HUES6 (cell line): ENCODE results near the gene ADAMTS2.
A peak's percentile ranks its signal among the peaks of the same experiment; 100 is the strongest.

Experiments
- H3K27ac ChIP-seq: 2 replicates; pipeline ENCODE4 v1.7.0; 2013; ENCODE audit warnings: low read depth, mild to moderate bottlenecking, low read length, inconsistent platforms
- H3K27me3 ChIP-seq: 2 replicates; pipeline ENCODE4 v1.6.1; 2013; ENCODE audit warnings: low read length; ENCODE audit not compliant: control insufficient read depth, insufficient read depth
- H3K36me3 ChIP-seq: 2 replicates; pipeline ENCODE4 v1.6.1; 2013; ENCODE audit warnings: low read length; ENCODE audit not compliant: control insufficient read depth, insufficient read depth
- H3K4me1 ChIP-seq: 2 replicates; pipeline ENCODE4 v1.6.1; 2013; ENCODE audit warnings: low read length; ENCODE audit not compliant: control insufficient read depth, insufficient read depth
- H3K4me3 ChIP-seq: 2 replicates; pipeline ENCODE4 v1.5.1; 2013; ENCODE audit warnings: low read depth, low read length
- H3K9ac ChIP-seq: one replicate; pipeline ENCODE4 v1.6.1; 2013; ENCODE audit warnings: mild to moderate bottlenecking, low read length
- H3K9me3 ChIP-seq: 2 replicates; pipeline ENCODE4 v1.6.1; 2013; ENCODE audit warnings: low read depth, low read length; ENCODE audit not compliant: control insufficient read depth, insufficient read depth

The ADAMTS2 gene

GRCh38 chr5:179168664-179169063 lies 176.6 kb downstream of the ADAMTS2 start:
- H3K4me3 ChIP-seq: no peak overlapping the region
- no peaks in the 10 kb centered on the region for H3K4me1 ChIP-seq
- no peaks in the 10 kb centered on the region; the same call in 1 of the 2 replicates for H3K27me3 ChIP-seq
- H3K9ac ChIP-seq: no peak overlapping the region
- no peak overlapping the region for H3K27ac ChIP-seq
- no peaks in the 10 kb centered on the region for H3K36me3 ChIP-seq
- peaks cover 16% of the 10 kb centered on the region for H3K9me3 ChIP-seq

- no peaks in the 10 kb centered on the region; the same call in 1 of the 2 replicates for H3K27me3 ChIP-seq
- peaks cover 16% of the 10 kb centered on the region for H3K9me3 ChIP-seq
- H3K9ac ChIP-seq: no peak overlapping the region
- no peak overlapping the region for H3K27ac ChIP-seq
- H3K4me3 ChIP-seq: no peak overlapping the region
- no peaks in the 10 kb centered on the region for H3K4me1 ChIP-seq
- no peaks in the 10 kb centered on the region for H3K36me3 ChIP-seq
Measured at GRCh38 chr5:179167871-179168451, 177.3 kb downstream of the ADAMTS2 start.

GRCh38 chr5:179166886-179167841 lies 178.1 kb downstream of the ADAMTS2 start:
- Histone ChIP-seq H3K4me1 (no peaks in the 10 kb centered on the region), H3K27ac (no peak overlapping the region), H3K9me3 (peaks cover 18% of the 10 kb centered on the region), H3K4me3 (peak overlapping the region; percentile 54), H3K27me3 (no peaks in the 10 kb centered on the region; the same call in 1 of the 2 replicates), H3K9ac (no peak overlapping the region), H3K36me3 (no peaks in the 10 kb centered on the region)

GRCh38 chr5:179166171-179166885 lies 178.9 kb downstream of the ADAMTS2 start:
- no peaks in the 10 kb centered on the region; the same call in 1 of the 2 replicates for H3K27me3 ChIP-seq
- H3K9me3 ChIP-seq: peaks cover 23% of the 10 kb centered on the region
- H3K4me3 ChIP-seq: no peak overlapping the region; the same call in 1 of the 2 replicates
- H3K9ac ChIP-seq: no peak overlapping the region
- H3K27ac ChIP-seq: no peak overlapping the region
- H3K36me3 ChIP-seq: no peaks in the 10 kb centered on the region
- no peaks in the 10 kb centered on the region for H3K4me1 ChIP-seq

- Histone ChIP-seq H3K36me3 (no peaks in the 10 kb centered on the region), H3K4me3 (no peak overlapping the region), H3K4me1 (no peaks in the 10 kb centered on the region), H3K27me3 (no peaks in the 10 kb centered on the region; the same call in 1 of the 2 replicates), H3K27ac (no peak overlapping the region), H3K9ac (no peak overlapping the region), H3K9me3 (peaks cover 26% of the 10 kb centered on the region)
Measured at GRCh38 chr5:179165421-179166170, 179.7 kb downstream of the ADAMTS2 start.

DNA sequence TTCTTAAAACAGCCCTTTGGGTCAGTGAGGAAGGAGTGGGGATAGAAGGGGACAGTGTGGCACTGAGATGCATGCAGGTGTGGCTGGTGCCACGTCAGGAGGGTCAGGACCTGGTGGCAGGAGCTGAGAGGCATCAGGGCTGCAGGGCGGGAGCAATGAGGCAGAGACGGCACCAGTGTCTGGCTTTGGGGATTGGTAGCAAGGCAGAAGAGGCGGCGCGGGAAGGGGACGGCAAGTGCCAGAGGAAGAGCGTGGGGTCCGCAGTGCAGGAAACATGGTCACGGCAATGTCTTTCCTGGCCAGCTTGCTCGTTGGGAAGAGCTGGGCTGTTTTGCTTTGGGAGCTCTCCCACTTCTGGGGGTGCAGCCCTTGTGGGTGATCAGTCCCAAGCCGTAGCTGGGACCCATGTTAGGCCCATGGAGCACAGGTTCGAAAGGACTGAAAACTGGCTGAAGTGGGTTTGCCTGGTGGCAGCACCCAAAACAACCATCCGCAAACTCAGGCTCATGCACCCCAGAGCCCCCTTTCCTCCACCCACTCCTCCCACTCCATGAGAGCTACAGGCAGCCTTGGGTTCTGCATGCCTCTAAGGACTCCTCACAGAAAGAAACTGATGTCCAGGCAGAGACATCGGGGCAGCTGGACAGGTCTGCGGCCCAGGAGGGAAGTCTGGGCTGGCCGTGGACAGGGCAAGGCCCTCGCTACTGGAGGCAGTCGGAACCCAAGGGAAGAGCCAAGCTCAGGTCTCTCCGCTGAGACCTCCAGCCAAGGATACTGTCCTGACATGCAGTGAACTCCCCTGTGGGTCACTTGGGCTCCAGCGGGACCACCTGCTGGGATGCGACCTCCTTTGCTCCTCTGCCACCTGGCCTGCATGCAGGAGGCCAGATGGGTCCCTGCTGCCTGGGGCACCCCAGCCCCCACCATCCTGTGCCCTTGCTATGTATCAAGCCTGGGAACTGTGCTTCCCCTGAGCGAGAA lies 180.6 kb downstream of the ADAMTS2 start:
- H3K4me1 ChIP-seq: no peaks in the 10 kb centered on the region
- H3K9me3 ChIP-seq: peaks cover 16% of the 10 kb centered on the region; the same call in 1 of the 2 replicates
- no peak overlapping the region for H3K9ac ChIP-seq
- H3K27me3 ChIP-seq: no peaks in the 10 kb centered on the region; the same call in 1 of the 2 replicates
- no peak overlapping the region for H3K4me3 ChIP-seq
- H3K27ac ChIP-seq: no peak overlapping the region
- H3K36me3 ChIP-seq: no peaks in the 10 kb centered on the region

- Histone ChIP-seq H3K27me3 (no peaks in the 10 kb centered on the region; the same call in 1 of the 2 replicates), H3K9me3 (peaks cover 10% of the 10 kb centered on the region; the same call in 1 of the 2 replicates), H3K36me3 (no peaks in the 10 kb centered on the region), H3K4me3 (no peak overlapping the region), H3K27ac (no peak overlapping the region), H3K4me1 (no peaks in the 10 kb centered on the region), H3K9ac (no peak overlapping the region)
Measured at GRCh38 chr5:179163236-179164155, 181.8 kb downstream of the ADAMTS2 start.

DNA sequence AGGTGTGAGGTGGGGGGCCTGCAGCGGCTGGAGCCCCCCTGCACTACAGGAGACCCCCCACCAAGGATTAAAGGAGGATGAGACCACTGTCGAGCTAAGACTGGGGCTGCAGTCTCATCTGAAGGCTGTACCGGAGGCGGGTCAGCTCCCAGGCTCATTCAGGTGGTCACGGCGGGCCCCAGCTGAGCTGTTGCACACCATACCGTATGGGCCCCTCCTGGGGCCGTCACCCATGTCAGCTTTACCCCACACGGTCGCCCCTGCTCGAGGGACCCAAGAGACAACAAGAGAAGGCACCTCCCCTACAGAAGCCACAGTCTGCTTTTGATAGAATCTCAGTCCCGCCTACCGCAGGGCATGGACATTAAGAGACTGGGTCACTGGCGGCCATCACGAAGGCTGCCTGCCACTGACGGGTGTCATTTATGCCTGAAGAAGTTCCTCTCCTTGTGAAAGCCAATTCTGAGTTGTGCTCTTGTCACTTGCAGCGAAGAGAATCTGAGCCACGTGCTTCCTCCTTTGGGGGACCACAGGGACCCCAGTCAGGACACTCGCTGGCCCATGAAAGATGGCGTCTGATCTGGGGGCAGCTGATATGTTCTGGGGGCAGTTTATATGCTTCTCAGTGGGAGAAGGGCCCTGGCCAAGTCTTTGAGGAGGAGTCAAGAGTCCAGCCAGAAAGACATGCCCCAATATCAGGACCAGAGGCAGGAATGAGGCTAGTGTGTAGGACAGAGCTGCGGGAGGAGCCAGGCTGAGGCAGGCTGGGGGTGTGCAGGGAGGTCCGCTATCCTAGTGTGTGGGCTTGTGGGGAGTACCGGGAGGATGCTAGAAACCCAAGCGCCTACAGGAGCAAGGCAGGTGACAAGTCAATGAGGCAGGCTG lies 182.7 kb downstream of the ADAMTS2 start:
- H3K9ac ChIP-seq: no peak overlapping the region
- H3K4me1 ChIP-seq: no peaks in the 10 kb centered on the region
- peaks cover 10% of the 10 kb centered on the region; the same call in 1 of the 2 replicates for H3K9me3 ChIP-seq
- H3K4me3 ChIP-seq: no peak overlapping the region
- no peaks in the 10 kb centered on the region; the same call in 1 of the 2 replicates for H3K27me3 ChIP-seq
- H3K36me3 ChIP-seq: no peaks in the 10 kb centered on the region
- H3K27ac ChIP-seq: no peak overlapping the region
